ENCODE results near the gene NEU4.
"Not testable (repeated sequence)": the region's sequence is repeated elsewhere in the genome, so short reads cannot be mapped to it uniquely, and the experiment has no call there.

The NEU4 gene, protein sequence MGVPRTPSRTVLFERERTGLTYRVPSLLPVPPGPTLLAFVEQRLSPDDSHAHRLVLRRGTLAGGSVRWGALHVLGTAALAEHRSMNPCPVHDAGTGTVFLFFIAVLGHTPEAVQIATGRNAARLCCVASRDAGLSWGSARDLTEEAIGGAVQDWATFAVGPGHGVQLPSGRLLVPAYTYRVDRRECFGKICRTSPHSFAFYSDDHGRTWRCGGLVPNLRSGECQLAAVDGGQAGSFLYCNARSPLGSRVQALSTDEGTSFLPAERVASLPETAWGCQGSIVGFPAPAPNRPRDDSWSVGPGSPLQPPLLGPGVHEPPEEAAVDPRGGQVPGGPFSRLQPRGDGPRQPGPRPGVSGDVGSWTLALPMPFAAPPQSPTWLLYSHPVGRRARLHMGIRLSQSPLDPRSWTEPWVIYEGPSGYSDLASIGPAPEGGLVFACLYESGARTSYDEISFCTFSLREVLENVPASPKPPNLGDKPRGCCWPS

GRCh38 chr2:241808721-241809382, at the start of gene NEU4:
Gene NEU4 (plus strand): TSS chr2:241809193. CDS start chr2:241814485, 5,292 bp downstream.
- no peak for DNase-seq

GRCh38 chr2:241759893-241760292, 49.1 kb upstream of the NEU4 start:
- not testable (repeated sequence) for DNase-seq

- DNase-seq: no peak
Measured at GRCh38 chr2:241760301-241760771, 48.7 kb upstream of the NEU4 start.

DNA sequence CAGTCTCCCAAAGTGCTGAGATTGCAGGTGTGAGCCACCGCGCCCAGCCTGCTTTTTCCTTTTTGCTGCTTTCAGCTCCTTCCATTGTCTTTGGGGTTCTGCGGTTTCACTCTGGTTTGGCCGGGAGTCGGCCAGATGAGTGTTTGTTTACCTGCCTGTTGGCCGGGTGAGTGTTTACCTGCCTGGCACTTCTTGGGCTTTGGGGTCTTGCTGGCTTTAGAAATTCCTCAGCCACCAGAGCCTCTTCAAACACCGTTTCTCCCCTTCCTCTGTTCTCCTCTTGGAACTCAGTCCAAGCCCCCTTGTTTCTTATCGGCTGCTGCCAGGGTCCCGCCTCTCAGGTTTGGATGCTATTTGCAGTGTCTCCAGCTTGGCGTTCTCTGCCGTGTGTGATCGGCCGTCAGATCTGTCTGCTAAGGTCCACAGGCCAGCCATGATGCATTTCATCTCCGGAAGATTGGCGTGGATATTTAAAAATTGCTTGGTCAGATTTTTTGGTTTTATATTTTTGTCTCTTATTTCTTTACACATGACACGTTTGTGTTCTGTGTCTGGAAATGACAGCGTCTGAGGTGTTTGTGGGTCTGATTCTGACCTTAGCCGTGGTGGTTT, 46.6 kb upstream of the NEU4 start:
- no peak for DNase-seq

DNA sequence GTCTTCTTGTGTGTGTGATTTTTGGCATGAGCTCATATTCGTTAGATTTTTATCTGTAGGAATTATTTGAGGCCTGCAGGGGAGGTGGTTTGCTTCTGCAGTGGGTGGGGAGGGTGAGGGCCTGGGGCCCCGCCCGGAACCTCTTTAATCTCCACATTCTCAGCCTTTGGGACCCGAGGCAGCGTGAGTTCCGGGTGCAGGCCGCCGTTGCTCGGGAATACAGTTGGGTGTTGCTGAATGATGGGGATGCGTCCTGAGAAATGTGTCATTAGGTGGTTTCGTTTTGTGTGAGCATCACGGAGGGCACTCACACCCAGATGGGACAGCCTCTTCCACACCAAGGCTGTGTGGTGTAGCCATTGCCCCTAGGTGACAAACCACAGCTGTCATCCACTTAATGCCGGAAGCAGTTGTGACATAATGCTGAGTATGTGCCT, 46.0 kb upstream of the NEU4 start:
- peak; percentile 73 for DNase-seq

DNA sequence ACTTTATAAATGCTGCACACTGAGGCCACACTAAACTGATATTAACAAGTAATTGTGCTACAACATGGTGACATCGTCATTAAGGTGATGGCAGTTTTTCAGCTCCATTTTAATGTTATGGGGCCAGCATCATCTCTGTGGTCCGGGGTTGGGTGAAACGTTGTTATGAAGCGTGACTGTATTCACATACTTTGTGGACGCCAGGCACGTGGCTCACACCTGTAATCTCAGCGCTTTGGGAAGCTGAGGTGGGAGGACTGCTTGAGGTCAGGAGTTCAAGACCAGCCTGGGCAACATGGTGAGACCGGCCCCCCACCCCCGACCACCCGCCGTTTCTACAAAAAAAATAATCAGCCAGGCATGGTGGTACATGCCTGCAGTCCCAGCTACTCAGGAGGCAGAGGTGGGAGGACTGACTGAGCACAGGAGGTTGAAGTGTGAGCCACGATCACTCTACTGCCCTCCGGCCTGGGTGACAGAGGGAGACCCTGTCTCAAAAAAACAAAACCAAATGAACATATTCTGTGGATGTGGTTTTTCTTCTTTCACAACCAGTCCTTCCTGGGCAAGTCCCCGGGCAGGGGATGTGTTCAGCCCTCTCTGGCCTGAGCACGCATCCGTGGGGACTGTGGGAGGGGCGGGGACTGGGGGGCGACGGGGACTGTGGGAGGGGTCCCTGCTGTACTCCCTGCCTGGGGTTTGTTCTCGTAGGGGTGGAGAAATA, 45.3 kb upstream of the NEU4 start:
- no peak for DNase-seq

DNA sequence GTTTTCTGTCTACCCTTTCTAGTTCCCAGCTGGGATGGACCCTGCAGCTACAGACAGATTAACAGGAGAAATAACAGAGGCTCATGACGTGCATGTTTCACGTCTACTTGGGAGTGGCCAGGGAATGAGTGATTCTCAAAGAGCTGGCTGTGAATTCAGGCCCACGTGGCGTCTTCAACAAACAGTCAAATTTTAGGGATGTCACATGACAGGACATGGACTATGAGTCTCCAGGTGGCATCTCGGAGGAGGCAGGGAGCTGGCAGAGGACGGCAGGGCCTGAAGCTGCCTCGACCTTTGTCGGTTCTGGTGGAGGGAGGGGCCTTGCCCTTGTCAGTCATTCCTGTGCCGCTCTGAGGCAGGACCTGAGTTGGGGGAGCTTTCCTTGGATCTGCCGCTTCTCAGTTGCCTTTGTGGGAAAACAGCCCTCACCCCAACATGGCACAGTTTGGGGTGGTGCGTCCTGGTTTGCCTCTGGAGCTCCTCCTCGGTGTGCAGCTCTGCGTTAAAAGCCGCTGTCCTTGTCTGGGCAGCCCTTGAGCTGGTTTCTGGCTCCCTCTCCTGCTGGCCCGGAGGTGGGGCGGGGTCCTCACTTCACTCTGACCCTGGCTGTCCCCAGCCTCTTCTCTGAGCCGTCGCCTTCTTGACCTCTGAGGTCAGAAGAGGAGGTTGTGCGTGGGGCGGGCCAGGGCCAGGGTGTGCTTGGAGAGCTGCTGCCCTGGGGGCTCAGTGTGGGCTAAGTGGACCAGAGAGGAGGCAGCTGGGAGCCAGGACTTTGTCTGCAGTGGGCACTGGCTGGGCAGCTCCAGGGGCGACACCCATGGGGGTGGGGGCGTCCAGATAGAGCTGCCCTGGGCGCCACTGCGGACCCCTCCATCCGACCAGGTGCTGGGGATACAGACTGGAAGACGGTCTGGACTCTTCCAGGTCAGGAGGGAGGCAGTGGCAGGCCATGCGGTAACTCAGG, 44.4 kb upstream of the NEU4 start:
- DNase-seq: no peak

DNA sequence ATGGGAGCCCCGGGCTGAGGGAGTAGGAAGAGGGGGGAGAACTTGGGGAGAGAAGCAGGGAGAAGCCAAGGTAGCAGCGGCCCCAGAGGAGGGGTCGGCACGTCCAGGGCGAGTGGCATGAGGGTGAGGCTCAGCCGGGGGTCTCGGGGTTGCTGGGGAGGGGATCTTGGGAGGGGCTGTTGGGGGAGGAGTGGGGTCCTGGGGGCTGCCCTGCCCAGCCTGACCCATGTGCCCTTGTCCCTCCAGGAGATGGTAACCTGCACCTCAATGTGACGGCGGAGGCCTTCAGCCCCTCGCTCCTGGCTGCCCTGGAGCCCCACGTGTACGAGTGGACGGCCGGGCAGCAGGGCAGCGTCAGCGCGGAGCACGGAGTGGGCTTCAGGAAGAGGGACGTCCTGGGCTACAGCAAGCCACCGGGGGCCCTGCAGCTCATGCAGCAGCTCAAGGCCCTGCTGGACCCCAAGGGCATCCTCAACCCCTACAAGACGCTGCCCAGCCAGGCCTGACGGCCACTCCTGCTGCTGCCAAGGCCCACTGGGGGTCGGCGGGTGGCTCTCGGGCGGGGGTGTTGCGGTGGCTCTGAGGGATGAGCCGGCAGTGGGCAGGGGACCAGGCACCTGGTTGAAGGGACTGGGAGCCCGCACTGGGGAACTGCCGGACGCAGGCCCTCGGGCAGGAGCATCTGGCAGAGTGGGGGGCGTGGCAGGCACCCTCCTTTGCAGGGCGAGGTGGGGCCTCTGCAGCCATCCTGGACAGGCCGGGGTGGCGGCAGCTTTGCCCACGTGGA, 41.3 kb upstream of the NEU4 start:
- DNase-seq: no peak

- no peak for DNase-seq
Measured at GRCh38 chr2:241768251-241768711, 40.7 kb upstream of the NEU4 start.

DNA sequence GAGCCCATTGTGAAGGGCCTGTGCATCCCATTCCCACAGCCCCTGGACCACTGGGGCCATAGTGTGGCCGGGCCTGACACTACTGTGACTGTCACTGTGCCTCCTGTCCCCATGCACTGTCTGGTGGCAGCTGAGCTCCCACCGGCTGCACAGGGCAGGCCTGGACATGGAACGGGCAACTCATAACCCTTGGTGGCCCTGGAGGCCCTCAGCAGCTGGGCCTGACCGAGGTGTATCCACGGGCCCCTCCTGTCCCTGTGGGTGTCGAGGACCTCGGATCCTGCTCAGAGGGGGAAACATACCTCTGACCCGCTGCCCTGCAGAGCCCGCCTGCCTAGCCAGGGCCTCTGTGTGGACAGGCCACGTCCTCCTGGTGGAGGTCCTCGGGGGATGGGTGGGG, 40.1 kb upstream of the NEU4 start:
- no peak for DNase-seq

- DNase-seq: no peak
Measured at GRCh38 chr2:241769819-241770184, 39.2 kb upstream of the NEU4 start.

DNA sequence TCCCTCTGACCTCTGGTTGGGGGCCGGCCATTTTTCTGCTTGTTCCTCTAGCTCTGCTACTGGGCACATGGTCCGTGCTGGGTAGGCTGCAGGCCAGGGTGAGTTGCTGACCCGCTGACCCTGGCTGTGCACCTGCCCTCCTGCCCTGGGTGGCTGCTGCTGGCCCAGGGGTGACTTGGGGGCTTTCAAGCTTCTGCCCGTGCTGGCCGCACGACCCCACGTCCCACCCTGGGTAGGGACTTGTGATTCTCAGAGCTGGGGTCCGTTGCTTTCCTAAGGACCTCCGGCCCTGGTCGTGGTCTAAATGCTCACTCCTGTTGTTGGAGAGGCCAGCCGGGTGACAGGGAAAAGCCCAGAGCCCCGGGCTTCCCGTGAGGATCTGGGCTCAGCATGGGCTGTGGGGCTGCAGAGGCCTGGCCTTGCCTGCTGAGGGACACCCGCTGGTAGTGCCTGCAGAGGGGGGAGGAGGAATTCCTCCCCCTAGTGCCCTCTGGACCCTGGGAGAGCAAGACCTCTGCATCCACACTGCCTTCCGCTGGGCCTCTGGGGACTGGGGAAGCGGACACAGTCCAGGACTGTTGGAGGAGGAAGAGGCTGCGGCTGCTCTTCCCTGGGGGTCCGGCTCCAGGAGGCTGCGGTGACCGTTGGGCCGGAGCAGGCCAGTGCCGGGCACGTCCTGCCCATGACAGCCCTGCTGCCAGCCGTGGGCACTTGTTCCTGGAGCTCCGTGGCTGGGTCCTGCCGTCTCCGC, 38.6 kb upstream of the NEU4 start:
- no peak for DNase-seq

GRCh38 chr2:241770936-241771285, 38.1 kb upstream of the NEU4 start:
- DNase-seq: no peak

- DNase-seq: no peak
Measured at GRCh38 chr2:241771286-241772062, 37.5 kb upstream of the NEU4 start.

- no peak for DNase-seq
Measured at GRCh38 chr2:241772063-241772499, 36.9 kb upstream of the NEU4 start.

- DNase-seq: no peak
Measured at GRCh38 chr2:241773511-241774418, 35.2 kb upstream of the NEU4 start.

DNA sequence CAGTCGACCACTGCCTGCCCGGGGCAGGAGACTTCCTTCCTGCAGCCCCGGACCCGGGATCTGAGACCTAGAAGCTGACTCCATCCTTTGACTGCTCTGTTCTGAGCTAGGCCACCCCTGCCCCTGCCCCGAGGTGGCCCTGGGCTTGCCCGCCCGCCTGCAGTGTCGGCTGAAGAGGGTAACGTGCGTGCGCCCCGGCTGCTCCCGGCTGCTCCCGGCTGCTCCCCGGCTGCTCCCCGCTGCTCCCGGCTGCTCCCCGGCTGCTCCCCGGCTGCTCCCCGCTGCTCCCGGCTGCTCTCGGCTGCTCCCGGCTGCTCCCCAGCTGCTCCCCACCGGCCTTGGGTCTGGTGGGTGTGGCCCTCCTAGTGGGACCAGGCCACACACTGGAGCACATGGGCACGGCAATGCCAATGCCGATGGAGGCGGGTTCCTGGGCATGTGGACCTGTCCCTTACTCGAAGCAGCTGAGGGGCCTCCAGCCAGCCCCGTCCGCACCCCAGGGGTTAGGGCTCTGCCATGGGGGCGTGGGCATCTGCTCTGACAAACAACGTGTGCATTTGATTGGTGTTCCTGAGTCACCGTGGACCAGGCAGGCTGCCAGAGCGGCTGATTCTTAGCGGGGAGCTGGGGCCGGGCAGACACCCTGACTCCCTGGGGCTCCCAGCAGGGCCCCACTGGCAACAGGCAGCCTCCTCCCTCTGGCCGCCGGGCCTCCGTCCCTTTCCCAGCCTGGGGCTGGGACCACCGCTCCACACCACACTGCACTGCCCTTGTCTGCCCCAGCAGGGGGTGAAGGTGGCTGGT, 34.4 kb upstream of the NEU4 start:
- DNase-seq: peak; percentile 2
